ENCODE results near the gene PARM1. TPM values are rescaled to one million over a fixed set of nuclear protein-coding genes. Genes with fewer than 3 reads are reported as not detected.
A peak's percentile ranks its signal among the peaks of the same experiment; 100 is the strongest.

Gene PARM1
- polyA plus RNA-seq, 4 donors: 48.2 to 64.8 (median 48.5) TPM

- DNase-seq (ENCODE audit: low read depth in 4 of 4, low spot score in 2 of 4): no peak
These were observed 125.6 kb downstream of the PARM1 start for GRCh38 chr4:75058486-75058885.

- DNase-seq (ENCODE audit: low read depth in 4 of 4, low spot score in 2 of 4): no peak
These were observed 130.5 kb downstream of the PARM1 start for GRCh38 chr4:75063433-75063832.

GRCh38 chr4:75065909-75066308, 133.0 kb downstream of the PARM1 start:
- no peak for DNase-seq (ENCODE audit: low read depth in 4 of 4, low spot score in 2 of 4)

GRCh38 chr4:75069493-75070074, 136.7 kb downstream of the PARM1 start:
- DNase-seq (ENCODE audit: low read depth in 4 of 4, low spot score in 2 of 4): no peak

GRCh38 chr4:75071317-75071716, 138.4 kb downstream of the PARM1 start:
- peak in 1 of 4 donors; percentile 2 for DNase-seq (ENCODE audit: low read depth in 4 of 4, low spot score in 2 of 4)

GRCh38 chr4:75080888-75081287, 148.0 kb downstream of the PARM1 start:
- no peak for DNase-seq (ENCODE audit: low read depth in 4 of 4, low spot score in 2 of 4)

GRCh38 chr4:75081561-75081960, 148.6 kb downstream of the PARM1 start:
- DNase-seq (ENCODE audit: low read depth in 4 of 4, low spot score in 2 of 4): no peak

GRCh38 chr4:75087416-75087815, 154.5 kb downstream of the PARM1 start:
- no peak for DNase-seq (ENCODE audit: low read depth in 4 of 4, low spot score in 2 of 4)

- no peak for DNase-seq (ENCODE audit: low read depth in 4 of 4, low spot score in 2 of 4)
These were observed 154.9 kb downstream of the PARM1 start for GRCh38 chr4:75087865-75088264.

- no peak for DNase-seq (ENCODE audit: low read depth in 4 of 4, low spot score in 2 of 4)
These were observed 156.3 kb downstream of the PARM1 start for GRCh38 chr4:75089206-75089605.

- DNase-seq (ENCODE audit: low read depth in 4 of 4, low spot score in 2 of 4): no peak
These were observed 166.4 kb downstream of the PARM1 start for GRCh38 chr4:75099321-75099720.

Other genes with a start within 250 kb of the PARM1 start
- 1 to 10 TPM; 5.6 to 7.3 (median 6.1) TPM for gene BTC, start 138.6 kb upstream of the PARM1 start, polyA plus RNA-seq (ENCODE audit: insufficient read length in 4 of 4)